Measurements from ENCODE around the gene FILIP1L.

Gene FILIP1L

GRCh38 chr3:99958222-99958912, 155.9 kb downstream of the FILIP1L start:
- no peak for TF ChIP-seq POLR2A (IDR thresholded peaks at IDR 0.05; ENCODE audit: low read depth, low read length)
- FAIRE-seq (no peak), DNase-seq (ENCODE audit: insufficient read length, low spot score) (no peak)

GRCh38 chr3:99957151-99957796, 157.0 kb downstream of the FILIP1L start:
- TF ChIP-seq POLR2A (IDR thresholded peaks at IDR 0.05; ENCODE audit: low read depth, low read length): no peak
- no peak for FAIRE-seq

GRCh38 chr3:99955773-99956562, 158.3 kb downstream of the FILIP1L start:
- FAIRE-seq (no peak), DNase-seq (ENCODE audit: insufficient read length, low spot score) (no peak)
- TF ChIP-seq POLR2A (IDR thresholded peaks at IDR 0.05; ENCODE audit: low read depth, low read length): no peak

More at GRCh38 chr3:99957151-99957796, 157.0 kb downstream of the FILIP1L start:
- no peak for DNase-seq (ENCODE audit: insufficient read length, low spot score)

DNA sequence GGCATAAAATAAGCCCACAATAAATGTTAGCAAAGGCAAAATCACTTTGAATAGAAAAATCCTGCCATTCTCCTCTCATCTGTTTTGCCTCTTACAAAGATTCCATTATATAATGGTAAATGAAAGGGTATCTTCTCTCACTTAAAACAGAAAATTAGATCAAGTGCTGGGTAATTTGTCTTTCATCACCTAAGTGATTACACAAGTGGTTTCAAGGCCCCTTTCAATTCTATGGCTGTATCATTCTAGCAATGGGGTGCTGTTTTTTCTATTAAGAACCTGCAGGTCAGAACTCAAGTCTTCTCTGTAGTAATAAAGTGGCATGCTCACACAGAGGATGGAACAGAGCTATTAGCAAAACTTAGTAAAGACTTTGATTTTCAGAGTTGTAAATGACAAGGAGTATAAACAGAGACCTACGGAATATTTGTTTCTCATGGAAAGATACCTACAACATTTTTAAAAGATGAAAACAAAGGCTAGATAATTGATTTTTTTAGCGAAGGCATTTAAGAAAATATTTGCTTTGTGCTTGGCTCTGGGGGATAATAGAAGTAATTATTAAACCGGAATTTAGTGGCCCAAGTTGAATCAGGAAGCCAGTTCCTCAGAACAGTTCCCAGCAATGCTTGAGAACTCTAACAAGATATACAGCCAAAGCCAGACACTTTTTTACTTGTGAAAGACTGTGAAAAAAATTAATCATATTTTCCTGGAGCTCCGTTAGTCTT, 159.2 kb downstream of the FILIP1L start:
- DNase-seq (ENCODE audit: insufficient read length, low spot score) (no peak), FAIRE-seq (no peak)

GRCh38 chr3:99953596-99953995, 160.7 kb downstream of the FILIP1L start:
- DNase-seq (ENCODE audit: insufficient read length, low spot score): no peak
- no peak for TF ChIP-seq POLR2A (IDR thresholded peaks at IDR 0.05; ENCODE audit: low read depth, low read length)
- FAIRE-seq: no peak

More for the DNA sequence above, 159.2 kb downstream of the FILIP1L start:
- no peak for TF ChIP-seq POLR2A (IDR thresholded peaks at IDR 0.05; ENCODE audit: low read depth, low read length)

GRCh38 chr3:99952306-99952705, 162.0 kb downstream of the FILIP1L start:
- DNase-seq (ENCODE audit: insufficient read length, low spot score): peak; percentile 26
- peak; percentile 86 for FAIRE-seq
- no peak for TF ChIP-seq POLR2A (IDR thresholded peaks at IDR 0.05; ENCODE audit: low read depth, low read length)

DNA sequence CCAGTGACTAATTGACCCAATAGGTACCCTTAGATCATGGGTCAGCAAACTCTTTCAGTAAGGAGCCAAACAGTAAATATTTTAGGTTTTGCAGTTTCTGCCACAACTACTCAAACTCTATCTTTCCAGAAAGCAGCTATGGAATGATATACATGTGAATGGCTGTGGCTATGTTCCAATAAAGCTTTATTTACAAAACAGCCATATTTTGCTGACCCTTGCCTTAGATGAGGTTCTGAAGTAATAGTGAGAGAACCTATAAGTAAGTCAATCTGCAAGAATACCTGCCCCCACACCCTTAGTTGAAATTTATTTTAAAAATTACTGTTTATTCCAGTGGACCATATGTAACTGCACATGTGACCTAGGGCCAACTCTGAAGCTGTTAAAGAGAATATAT, 162.6 kb downstream of the FILIP1L start:
- FAIRE-seq: no peak
- DNase-seq (ENCODE audit: insufficient read length, low spot score): no peak
- no peak for TF ChIP-seq POLR2A (IDR thresholded peaks at IDR 0.05; ENCODE audit: low read depth, low read length)

DNA sequence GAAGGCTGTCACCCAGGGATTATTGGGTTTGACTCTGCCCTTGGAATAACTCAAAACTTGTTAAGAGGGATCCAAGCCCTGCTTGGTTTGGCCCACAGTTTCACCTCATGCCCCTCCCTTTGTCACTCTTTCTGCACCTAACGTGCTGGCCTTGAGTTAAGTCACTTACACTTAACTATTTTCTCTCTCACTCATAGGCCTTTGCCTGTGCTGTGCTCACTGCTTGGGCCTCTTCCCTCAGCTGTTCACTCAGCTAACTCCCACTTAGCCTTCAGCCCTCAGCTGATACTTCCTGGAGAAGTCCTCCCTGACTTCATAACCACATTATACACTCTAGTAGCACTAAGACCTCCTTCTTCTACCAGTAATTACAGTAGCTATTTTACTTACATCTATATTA, 163.4 kb downstream of the FILIP1L start:
- TF ChIP-seq POLR2A (IDR thresholded peaks at IDR 0.05; ENCODE audit: low read depth, low read length): no peak
- DNase-seq (ENCODE audit: insufficient read length, low spot score) (no peak), FAIRE-seq (no peak)

DNA sequence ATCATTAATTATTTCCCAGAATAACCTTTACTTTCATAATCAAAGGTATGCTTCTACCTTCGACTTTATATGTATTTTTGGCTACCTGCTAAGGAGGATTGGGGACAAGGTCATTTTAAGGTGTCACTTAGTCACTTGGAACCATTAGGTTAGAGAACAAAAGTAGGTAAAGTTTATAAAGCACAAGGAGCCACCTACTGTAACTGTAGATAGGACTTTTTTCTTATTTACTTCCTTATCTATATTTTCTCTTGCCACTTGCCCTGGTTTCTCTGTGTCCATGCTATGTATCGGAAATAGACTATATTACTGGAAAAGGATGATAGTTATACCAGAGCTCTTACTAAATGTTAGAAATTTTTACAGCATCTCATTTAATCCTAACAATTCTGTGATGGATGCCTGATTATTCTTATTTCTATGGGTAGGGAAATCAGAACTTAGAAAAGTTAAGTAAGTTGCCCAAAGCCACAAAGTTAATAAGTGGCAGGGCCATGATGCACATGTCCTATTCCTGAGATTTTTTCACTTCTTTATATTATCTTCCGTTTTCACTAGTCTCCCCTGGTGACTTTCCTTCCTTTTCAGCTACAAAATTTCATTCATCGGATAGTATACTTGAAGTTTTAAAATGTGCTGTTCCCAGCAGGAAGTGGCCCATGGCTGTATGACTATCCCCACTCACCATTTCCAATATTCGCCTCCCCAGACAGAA, 164.2 kb downstream of the FILIP1L start:
- peak; percentile 68 for FAIRE-seq
- TF ChIP-seq POLR2A (IDR thresholded peaks at IDR 0.05; ENCODE audit: low read depth, low read length): no peak
- no peak for DNase-seq (ENCODE audit: insufficient read length, low spot score)

DNA sequence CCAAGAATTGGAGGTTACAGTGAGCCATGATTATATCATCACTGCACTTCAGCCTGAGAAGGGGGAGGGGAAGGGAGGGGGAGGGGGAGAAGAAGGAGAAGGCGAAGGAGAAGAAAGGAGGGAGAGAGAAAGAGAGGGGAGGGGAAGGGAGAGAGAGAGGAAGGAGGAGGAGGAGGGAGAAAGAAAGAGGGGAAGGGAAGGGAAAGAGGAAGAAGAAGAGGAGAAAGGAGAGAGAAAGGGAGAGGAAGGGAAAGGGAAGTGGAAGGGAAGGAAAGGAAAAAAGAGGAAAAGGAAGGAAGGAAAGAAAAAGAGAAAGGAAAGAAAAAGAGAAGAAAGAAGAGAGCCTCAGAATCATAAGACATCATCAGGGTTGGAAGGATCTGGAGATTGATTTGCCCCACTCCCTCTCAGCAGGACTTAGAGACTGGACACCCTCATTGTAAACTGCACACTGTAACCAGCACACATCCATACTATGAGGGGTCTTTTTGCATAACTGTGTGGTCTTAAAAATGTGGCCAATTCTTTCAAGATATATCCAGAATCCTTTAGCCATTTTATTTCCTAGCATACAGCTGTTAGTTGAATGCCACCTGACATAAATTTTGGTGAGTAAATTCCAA, 165.7 kb downstream of the FILIP1L start:
- DNase-seq (ENCODE audit: insufficient read length, low spot score) (no peak), FAIRE-seq (peak; percentile 15)
- no peak for TF ChIP-seq POLR2A (IDR thresholded peaks at IDR 0.05; ENCODE audit: low read depth, low read length)

DNA sequence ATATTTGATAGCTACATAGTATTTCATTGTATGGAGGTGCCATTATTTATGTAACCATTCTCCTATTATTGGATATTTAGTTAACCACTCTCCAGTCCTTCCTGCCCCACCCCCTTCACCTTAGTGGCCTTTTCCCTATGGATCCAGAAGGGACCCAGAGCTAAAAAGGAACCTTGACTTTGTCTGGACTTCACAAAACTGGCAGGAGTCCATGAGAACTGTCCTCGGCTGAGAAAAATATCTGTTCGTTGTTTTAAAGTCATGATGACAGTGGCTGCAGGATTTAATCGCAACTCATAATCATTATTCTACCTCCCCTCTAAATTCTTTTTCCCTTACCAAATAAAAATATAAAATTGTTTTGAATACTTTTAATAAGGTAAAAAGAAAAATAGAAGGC, 166.9 kb downstream of the FILIP1L start:
- FAIRE-seq: no peak
- DNase-seq (ENCODE audit: insufficient read length, low spot score): no peak
- no peak for TF ChIP-seq POLR2A (IDR thresholded peaks at IDR 0.05; ENCODE audit: low read depth, low read length)

DNA sequence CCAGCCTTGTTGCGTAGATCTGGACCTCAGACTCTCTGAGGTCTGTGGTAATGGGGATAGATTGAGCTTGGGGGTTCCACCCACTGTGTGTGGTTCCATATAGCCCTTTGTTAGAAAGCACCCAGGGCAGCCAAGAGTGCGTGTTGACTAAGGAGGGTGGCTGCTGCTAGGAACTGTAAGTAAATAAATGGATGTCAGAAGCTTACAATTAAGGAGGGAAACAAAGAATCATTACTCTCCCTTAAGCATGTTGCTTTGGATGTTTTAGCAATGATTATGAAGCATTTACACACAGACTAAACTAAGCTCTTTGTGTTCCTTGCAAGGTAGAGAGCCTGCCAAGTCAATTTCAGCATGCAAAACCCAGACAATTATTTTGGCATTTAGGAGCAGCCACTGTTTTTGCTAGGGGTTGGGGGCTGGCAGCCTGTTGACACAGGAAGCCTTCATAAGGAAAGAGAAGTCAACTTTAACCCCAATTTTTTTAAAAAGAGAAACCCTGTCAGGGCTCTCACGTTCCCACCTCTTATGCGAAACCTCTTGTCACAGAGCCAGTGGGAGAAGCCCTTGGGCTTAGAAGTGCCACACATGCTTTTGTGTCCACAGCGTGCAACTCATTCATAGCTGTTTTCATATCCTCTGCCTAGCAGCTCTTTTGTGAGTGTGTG, 168.8 kb downstream of the FILIP1L start:
- no peak for TF ChIP-seq POLR2A (IDR thresholded peaks at IDR 0.05; ENCODE audit: low read depth, low read length)
- FAIRE-seq (no peak), DNase-seq (ENCODE audit: insufficient read length, low spot score) (no peak)

Measured in H54 (cell line).